Astrocyte of the hippocampus (primary cell): Measurements from ENCODE around the gene OBI1.
A peak's percentile ranks its signal among the peaks of the same experiment; 100 is the strongest.

Source experiments
- DNase-seq: peaks from one replicate; pipeline ENCODE4 v3.0.0; 2011; ENCODE audit warnings: low read depth, low spot score

Gene OBI1

DNA sequence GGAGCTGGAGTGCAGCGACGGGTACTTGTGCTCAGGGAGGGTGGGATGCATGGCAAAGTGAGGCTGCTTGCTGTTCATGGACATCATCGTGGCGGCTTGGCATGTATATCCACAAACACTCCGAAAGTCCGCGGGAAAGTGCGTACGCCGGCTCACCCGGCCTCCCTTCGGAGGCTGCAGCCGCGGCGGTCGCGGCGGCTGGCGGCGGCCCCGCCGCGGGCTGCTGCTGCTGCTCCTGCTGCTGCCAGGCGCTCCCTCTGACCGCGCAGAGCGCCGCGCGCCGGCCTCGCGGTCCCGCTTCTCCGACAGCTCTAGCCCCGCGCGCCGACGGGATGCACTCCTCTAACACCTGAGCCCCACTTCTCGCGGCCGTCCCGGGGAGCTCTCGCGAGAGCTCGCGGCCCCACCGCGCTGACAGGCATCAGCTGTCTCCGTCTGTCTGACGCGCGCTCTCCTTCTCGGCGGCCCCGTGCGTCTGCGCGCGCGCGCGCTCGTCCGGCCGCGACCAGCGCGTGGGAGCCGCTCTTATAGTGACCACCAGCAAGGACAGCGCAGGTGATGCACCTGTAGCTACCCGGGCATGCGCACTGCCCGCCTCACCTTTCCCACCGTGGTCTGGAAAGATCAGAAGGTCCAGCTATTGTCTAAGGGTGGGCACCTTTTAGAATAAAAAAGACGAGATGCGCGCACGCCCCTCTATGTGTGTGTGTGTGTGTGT lies 55.6 kb downstream of the OBI1 start, which contains the start of gene POU4F1:
Gene POU4F1, minus strand, starts transcription at position 313 of the 718 bp plus-strand sequence. Its CDS starts 226 bp downstream, at position 87.
- peak; percentile 61 for DNase-seq

DNA sequence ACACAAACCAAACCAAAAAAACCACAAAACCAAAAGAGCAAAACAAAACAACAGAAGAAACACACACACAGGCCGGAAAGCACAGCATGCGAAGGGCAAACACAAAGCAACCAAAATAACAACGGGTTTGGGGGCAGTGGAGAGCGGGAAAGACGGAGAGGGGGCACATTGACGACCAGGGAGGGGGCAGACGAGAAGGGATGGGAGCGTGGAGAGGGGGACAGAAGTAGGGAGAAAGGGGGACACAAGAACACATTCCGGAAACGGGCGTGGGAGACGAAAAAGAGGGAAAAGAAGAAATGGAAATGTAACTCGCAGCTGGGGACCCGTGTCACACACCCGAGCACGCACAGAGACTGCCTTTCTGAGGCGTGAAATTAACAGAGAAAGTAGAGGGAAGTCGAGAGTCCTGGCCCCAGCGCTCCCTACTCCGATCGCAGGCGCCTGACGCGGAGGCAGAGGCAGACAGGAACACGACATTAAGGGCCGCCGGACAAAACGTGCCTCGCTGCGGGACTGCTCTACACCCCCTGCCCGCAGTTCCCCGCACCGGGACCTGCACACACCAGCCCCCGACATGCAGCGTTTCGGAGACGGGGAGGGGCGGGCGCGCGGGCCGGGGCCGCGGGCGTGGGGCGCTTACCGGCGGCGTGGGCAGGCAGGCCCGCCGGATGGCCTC lies 56.3 kb downstream of the OBI1 start:
- DNase-seq = no peak

DNA sequence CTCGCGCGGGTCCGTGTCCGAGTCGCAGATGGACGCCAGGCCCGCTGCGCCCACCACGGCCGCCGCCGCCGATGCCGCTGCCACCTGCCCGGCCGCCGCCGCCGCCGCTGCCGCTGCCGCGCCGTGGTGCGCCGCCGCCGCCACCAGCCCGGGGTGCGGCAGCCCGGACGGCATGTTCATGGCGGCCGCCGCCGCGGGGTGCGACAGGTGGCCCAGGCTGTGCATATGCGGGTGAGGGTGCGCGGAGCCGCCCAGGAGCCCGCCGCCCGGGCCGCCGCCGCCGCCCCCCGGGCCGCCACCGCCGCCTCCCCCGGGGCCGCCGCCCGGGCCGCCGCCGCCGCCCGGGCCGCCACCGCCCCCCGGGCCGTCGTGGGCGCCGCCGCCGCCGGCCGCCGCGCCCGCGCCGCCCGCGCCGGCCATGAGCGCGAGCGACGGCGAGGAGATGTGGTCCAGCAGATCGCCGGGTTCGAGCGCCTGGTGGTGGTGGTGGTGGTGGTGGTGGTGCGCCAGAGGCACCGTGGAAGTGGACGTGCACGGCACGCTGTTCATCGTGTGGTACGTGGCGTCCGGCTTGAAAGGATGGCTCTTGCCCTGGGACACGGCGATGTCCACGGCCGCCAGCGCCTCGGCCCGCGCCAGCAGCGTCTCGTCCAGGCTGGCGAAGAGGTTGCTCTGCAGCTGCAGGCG lies 56.9 kb downstream of the OBI1 start:
- DNase-seq = no peak

DNA sequence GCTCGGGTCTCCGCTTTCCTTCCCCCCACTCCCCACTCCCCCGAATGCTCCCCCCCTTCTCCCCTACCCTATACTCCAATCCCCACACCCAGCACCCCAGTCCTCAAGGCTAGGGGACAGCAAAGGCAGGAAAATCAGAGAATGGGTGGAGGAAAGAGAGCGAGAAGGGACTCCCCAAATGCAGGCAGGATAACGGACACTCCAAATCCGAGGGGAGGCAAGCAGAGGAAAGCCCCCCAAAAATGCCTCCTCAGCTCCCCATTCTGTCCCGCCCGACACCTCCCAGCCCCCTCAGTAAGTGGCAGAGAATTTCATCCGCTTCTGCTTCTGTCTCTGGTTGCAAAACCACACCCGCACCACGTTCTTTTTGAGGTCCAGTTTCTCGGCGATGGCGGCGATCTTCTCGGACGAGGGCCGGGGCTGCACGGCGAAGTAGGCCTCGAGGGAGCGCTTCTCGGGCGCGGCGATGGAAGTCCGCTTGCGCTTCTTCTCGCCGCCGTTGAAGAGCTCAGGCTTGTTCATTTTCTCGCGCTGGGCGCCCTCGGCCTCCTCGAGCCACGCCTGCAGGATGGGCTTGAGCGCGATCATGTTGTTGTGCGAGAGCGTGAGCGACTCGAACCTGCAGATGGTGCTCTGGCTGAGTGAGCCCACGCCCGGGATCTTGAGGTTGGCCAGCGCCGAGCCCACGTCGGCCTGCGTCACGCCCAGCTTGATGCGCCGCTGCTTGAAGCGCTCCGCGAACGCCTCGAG lies 57.7 kb downstream of the OBI1 start:
- no peak for DNase-seq

DNA sequence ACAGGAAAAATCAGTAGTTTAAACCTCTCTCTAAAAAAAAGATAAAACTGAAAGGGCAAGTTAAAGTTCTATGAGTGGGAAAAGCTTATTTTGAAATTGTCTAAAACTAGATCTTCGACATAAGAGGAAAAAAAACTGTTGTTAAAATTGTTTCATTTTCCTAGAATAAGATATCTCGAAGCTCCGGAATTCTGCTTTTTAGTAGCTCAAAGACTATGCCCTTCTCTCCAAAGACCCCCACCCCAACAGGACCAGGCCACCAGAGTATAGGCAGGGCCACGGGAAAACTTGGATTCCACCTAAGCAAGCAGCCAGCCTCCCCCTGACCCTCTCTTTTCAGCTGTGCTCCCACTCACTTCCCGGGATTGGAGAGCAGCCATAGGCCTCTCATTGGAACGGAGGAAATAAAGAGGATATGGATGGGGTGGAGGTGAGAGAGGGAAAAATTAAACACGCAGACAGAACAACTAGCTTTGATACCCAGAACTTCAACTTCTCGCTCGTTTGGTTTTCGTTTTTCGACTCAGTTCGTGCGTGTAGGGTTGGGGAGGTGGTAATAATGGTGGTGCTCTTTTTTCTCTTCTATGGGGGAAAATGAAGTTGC lies 58.6 kb downstream of the OBI1 start:
- no peak for DNase-seq

DNA sequence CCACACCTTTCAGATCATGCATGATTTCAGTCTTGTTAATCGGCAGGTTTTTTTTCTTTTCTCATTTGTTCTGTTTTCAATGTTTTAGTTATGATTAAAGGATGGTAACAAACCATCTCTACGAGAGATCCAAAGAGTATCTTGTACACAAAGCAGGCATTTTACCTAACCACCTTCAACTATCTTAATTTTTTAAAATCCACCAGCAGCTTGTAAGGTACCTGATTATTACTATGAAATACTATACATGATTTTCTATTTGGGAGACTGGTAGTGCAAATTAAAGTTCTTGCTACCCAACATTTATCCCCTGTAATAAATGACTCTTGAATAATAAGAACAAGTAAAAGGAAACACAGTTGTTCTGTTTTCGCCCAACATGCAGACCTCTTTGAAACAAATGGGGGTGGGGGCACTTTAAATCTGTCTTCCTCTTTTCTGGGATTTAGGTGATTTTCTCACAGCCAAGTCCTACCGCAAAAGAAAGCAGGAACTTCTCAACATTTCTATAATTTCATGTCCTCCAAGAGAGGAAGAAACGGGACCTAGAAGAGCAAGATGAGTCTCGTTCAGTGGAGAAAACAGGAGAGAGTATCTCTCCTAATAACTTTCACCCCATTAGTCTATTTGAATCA lies 59.2 kb downstream of the OBI1 start:
- no peak for DNase-seq

DNA sequence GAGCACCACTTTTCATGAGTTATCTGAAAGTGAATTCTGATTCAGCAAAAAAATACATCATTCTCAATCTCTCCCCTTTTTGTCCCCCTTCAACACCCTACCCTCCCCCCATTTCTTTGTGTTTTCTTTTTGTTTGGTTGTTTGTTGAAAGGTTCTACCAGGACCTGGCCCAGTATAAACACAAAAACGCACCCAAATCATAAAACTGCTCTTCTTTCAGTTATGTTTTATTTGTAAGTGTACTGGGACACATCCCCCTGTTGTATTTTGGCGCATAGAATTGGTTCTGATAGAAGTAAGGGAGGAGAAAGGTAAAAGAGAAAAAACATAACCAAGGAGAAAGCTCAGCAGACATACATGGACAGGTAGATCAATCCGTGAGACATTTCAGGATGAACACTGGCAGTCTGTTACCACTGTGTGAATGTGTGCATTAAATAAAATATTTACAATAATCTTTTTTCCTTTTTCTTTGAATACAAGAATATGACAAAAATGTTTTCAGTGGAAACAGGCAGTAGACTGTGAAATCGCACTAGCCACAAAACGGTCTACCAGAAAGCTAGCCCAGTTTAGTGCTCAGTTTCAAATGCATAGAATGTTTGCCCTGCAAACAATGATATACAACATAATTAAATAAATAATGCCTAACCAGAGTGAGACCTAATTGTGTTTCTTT lies 59.9 kb downstream of the OBI1 start:
- DNase-seq = no peak

DNA sequence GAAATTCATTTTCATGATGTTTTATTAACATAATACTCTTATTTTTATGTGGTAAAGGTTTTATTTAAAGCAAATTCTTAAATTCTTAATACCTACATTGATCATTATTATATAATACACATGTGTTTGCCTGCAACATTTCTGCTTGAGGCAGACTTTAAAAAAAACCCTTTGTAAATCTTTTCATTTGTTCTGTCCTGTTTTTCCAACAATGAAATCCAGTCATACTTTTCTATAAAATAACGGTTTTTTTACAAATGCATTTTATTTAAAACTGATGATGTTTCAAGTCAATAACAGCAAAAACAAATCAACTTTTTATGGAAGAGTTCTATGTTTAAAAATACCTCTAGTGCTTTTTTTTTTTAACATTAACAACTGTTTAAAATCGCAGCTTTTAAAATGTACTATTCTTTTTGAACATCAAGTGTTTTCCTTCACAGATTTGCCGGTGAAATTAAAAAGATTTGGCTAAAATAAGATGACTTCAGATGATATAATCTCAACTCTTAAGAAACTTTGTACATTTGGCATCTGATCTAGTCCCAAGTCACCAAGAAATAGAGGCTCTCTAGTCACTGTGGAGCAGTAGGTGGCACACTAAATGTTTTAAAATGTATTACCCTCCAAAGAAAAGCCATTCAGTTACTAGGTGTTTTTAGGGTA lies 60.7 kb downstream of the OBI1 start:
- DNase-seq = no peak

DNA sequence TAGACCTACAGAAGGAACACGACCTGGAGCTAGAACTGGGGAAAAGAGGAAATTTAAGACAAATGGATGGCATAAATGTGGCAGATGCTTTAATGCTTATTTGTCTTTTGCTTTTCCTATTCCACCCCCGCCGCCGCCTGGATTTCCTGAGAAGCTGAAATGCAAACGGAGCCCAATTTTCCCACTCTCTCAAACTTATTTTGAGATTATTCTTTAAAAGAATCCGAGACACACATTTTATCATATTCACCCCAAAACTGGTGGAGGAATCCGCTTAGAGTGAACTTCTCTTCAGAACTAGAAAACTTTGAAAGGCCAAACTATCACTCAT lies 61.4 kb downstream of the OBI1 start:
- DNase-seq = no peak

DNA sequence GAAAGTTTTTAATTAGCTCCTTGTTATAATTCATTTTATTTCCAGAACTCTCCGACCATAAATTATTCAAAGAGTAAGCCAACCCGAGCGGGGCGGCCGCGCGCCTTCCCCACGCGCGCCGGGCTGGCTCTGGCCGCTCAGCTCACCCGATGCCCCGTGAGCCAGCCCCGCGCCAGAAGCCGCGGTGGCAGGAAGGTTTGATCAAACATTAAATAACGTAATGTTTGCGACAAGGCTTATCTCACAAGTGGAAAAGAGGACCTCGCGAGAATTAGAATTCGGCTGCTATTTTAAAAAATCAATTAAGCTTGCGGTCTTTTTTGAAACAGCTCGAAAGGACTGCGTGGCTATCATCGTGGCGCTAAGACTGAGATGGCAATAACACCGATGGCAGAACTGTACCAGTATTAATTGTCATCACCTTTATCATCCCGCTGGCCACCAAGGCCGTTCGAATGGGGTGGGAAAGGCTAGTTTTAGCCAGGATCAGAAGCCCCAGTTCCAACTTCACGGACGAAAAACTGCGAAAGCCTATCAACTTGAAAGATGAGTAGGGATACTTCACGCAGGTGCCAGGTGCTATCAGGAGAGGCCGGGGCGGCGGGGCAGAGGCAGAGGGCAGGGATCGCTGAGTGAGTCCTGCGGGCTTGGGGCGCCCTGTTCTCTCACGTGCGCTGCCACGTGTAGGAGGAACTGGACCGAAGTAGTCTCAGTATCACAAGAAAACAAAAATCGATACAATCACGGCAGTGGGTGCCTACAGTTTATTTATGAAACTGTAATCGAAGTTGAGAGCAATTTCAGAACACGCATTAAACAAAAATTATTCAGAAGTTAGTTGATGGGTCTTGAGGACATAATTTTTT lies 62.0 kb downstream of the OBI1 start:
- no peak for DNase-seq

DNA sequence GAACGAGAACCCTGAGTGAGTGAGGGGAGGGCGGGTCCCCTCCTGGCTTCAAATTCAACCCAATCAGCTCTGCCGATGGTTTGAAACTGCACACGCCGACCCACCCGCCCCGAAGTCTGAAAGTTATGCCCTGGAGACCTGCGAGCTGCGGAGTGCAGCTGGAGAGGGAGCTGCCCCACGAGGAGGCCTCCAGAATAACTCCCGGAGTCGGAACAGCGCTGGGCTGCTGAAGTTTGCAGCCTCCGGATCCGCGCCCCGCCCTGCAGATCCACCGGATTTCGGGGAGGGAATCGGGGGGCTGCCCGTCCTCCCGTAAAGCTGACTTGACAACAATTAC lies 62.6 kb downstream of the OBI1 start:
- no peak for DNase-seq

DNA sequence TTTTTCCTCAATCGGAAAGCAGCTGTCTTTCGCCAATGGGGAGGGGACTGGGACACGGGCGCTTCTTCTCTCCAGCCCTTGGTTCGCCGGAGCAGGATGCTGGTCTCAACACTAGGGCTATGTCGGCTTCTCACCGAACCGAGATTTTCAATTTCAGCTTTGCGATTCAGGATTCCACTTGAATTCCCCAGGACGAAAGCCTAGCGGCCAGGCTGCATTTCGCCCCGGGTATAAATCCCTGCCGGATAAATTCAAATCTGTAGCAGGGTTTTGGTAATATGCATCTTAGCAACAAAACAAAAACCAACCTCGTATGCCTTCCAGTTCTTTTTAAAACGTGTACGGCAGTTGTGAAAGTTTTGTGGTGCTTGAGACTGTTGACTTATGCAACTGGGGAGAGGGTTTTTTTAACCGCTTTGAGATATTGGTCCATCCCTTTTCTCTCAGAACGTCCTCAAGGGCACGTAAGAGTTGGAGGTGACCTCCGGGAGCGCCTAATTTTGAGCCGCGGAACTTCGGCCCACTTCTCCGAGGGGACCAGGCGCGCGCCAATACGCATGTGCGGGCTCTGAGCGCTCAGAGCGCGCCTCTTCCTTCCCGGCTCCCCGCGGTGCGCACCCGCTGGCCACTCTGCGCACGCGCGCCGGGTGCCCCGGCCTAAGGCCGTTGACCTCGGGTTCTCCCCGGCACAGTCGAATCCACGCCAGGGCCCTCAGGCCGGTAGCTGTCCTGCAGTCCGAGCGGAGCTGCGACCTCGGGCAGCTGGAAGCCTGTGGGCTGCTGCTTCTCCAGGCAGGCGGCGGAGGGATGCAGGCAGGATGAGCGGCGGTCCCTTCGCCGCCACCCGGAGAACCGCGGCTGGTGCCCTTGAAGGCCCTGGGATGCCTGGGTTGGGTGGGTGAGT lies 63.2 kb downstream of the OBI1 start:
- DNase-seq = no peak

DNA sequence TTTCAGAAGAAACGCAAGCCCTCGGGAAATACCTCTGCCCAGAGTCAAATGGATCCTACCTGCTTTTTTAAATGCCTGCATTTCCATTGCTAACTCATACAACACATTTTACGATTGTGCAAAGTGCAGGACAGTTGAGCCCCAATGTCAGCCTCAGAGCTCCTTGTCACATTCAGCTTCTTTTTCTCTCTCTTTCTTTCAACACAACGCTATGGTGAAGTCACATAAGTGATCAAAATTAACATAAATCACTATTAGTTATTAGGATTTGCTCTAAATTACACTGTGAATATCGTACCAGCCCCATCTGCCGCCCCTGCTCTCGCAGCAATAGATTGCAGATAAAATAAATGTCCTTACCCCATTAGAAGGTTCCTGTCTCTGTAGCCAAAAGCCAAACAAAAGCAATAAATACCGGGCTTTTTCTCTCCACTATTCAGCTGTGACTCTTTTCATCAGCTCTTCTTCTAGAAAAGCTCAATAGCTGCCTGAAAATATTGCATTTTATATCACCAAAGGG lies 64.4 kb downstream of the OBI1 start:
- no peak for DNase-seq

DNA sequence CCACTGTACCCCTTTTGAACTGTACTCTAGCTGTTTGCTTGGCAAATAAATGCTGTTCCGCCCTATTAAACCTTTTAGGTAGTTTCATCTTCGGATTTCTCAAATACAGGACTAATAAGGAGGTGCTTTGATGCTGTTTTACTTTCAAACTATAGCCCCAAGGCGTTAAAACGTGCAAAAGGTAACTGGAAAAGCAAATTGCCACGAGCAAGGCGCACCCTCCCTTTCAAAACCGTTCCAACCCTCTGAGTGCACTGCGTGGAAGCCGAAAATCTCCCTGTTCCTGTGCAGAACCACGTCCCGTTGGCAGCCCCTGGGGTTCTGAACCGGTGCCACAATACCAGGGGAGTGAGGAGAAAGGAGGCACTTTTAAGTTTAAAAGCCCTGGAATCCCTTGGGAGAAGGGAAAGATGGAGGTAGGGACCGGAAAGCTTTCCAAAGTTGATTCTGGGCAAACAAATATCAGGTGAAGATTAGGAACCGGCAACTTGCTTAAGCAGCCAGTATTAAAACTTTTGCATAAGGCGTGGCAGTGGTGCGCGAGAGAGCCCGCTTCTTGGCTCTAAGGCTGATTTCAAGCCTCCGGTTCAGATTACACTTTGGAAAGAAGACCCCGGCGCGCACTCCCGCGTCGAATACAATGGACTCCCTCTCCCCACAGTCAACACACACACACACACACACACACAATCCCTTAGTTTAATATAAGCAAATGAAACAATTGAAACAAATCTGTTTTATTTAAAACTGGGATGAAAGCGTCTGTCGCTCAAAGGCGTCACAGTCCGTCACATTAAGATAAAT lies 65.1 kb downstream of the OBI1 start:
- no peak for DNase-seq

DNA sequence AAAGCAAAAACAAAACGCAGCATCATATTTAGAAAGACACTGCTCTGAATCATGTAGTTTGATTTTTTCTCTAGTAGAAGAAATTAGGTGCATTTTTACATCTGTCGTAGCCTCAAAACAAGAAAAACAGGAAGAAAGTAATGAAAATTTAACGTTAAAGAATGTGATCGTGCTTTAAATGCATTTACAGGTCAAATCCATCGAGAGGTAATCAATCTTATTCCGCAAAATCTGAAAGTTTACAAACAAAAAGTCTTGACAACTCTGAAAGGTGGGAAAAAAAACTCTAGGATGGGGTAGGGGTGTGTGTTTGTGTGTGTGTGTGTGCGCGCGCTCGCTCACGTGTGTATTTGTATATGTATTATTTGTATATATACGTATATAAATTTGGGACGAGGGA lies 65.8 kb downstream of the OBI1 start:
- no peak for DNase-seq

DNA sequence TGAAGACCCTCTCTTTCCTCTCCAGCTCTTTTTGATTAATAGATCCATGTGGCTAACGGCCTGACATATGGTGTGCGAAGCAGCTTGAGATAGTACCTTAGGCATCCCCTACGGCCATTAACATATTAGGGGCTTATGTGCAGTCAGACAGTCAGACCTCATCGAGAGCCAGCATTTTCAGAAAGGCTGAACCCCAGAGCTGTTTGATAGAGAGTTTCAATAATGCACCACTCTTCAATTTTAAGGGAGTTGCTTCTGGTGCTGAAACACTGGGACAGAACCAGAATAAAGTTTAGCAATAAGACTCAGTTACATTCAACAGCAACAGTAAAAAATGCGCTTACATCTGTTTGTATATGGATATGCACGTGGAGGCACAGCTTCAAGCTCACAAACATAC lies 66.4 kb downstream of the OBI1 start:
- DNase-seq = no peak

DNA sequence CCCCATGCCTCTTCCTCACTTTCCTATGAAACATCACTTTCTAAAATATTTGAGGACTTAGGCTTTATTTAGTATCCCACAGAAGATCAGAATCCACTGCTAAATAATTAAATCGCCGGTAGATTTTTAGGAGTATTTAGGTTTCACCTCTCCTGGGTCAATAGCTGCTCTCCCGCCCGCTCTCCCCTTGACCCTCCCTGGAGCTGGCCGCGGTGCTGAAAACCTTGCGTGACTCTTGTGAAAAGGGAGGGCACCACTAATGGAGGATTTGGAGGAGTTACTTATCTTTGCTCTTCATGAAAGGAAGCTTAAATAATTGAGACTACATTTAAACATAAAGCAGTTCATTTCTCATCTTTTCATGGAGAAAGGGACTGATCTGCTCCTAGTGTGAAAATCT lies 69.7 kb downstream of the OBI1 start:
- DNase-seq = peak; percentile 59
